IMR-90 (cell line): ENCODE results near the gene ADAMTS12. TPM values are rescaled to one million over a fixed set of nuclear protein-coding genes. Genes with fewer than 3 reads are reported as not detected.

Source experiments
- ATAC-seq: fragments of 200-7000 bp; cut with Tn5 transposase; 2 replicates; pipeline ENCODE4 v1.9.1; 2020; ENCODE audit warnings: low read depth, mild to moderate bottlenecking, moderate library complexity
- BruUV-seq: library from RNA; stranded (reverse); fragments of 400-500 nt; replicated peaks from 2 replicates; lab custom pipeline; 2021; lab: Mats Ljungman, UMichigan
- CTCF ChIA-PET: fragments of 300-600 bp; formaldehyde crosslinking; extraction: SDS; loops from one replicate; lab custom pipeline; 2021; ENCODE audit warnings: antibody characterized with exemption; lab: Yijun Ruan, JAX
- POLR2A ChIA-PET: fragments of 300-600 bp; sonication (Branson Sonifier 250); formaldehyde crosslinking; loops from one replicate; lab custom pipeline; 2022; ENCODE audit warnings: antibody characterized with exemption; ENCODE audit not compliant: unreplicated experiment; lab: Charles Lee
- DNase-seq: peaks from one replicate; pipeline ENCODE4 v3.0.0; 2013
- H2AFZ ChIP-seq: replicated peaks from 2 replicates; pipeline ENCODE3; 2013; ENCODE audit warnings: low read length, mild to moderate bottlenecking; ENCODE audit not compliant: poor library complexity
- H2AK5ac ChIP-seq: 2 replicates; pipeline ENCODE4 v1.6.1; 2013; ENCODE audit warnings: low read depth, low read length, inconsistent platforms
- H2AK9ac ChIP-seq: replicated peaks from 2 replicates; pipeline ENCODE3; 2013; ENCODE audit warnings: mild to moderate bottlenecking, low read depth, low read length, moderate library complexity; ENCODE audit not compliant: poor library complexity
- H2BK120ac ChIP-seq: 2 replicates; pipeline ENCODE4 v1.6.1; 2013; ENCODE audit warnings: low read depth, low read length, inconsistent platforms
- H2BK15ac ChIP-seq: 3 replicates; pipeline ENCODE4 v1.6.1; 2013; ENCODE audit warnings: low read depth, low read length, inconsistent platforms
- H2BK20ac ChIP-seq: 2 replicates; pipeline ENCODE4 v1.6.1; 2013; ENCODE audit warnings: low read depth, mild to moderate bottlenecking, inconsistent platforms, low read length, moderate library complexity
- H2BK5ac ChIP-seq: 2 replicates; pipeline ENCODE4 v1.6.1; 2013; ENCODE audit warnings: mild to moderate bottlenecking, low read depth, low read length, inconsistent platforms; ENCODE audit not compliant: poor library complexity, severe bottlenecking
- H3K14ac ChIP-seq: replicated peaks from 2 replicates; pipeline ENCODE4 v1.6.1; 2013; ENCODE audit warnings: low read depth, low read length, inconsistent platforms
- H3K18ac ChIP-seq: 2 replicates; pipeline ENCODE4 v1.6.1; 2013; ENCODE audit warnings: low read depth, low read length, control low read depth
- H3K23ac ChIP-seq: 2 replicates; pipeline ENCODE4 v1.6.1; 2013; ENCODE audit warnings: low read depth, low read length, inconsistent platforms
- H3K27ac ChIP-seq: 2 replicates; pipeline ENCODE4 v1.5.1; 2013; ENCODE audit warnings: mild to moderate bottlenecking, control low read depth, low read length; ENCODE audit not compliant: insufficient read depth
- H3K27me3 ChIP-seq: 2 replicates; pipeline ENCODE4 v1.6.1; 2013; ENCODE audit warnings: low read length; ENCODE audit not compliant: control insufficient read depth, insufficient read depth
- H3K36me3 ChIP-seq: 2 replicates; pipeline ENCODE4 v1.6.1; 2013; ENCODE audit warnings: low read length, mixed read lengths; ENCODE audit not compliant: control insufficient read depth, insufficient read depth
- H3K4ac ChIP-seq: 2 replicates; pipeline ENCODE4 v1.6.1; 2013; ENCODE audit warnings: low read depth, low read length, inconsistent platforms
- H3K4me1 ChIP-seq: 2 replicates; pipeline ENCODE4 v1.6.1; 2013; ENCODE audit warnings: low read length, mixed read lengths; ENCODE audit not compliant: control insufficient read depth, insufficient read depth
- H3K4me2 ChIP-seq: 2 replicates; pipeline ENCODE4 v1.6.1; 2013; ENCODE audit warnings: low read depth, mild to moderate bottlenecking, control low read depth, low read length, moderate library complexity
- H3K4me3 ChIP-seq: 2 replicates; pipeline ENCODE4 v1.5.1; 2013; ENCODE audit warnings: low read depth, mild to moderate bottlenecking, control low read depth, low read length, moderate library complexity; ENCODE audit not compliant: insufficient read depth
- H3K56ac ChIP-seq: 2 replicates; pipeline ENCODE4 v1.6.1; 2013; ENCODE audit warnings: low read length, inconsistent platforms; ENCODE audit not compliant: insufficient read depth; ENCODE audit errors: extremely low read depth
- H3K79me1 ChIP-seq, 2 experiments: 2 replicates each; pipeline ENCODE4 v1.6.1; 2013; ENCODE audit warnings: low read length in 2 of 2, inconsistent platforms in 1 of 2, low read depth in 1 of 2
- H3K9ac ChIP-seq: 2 replicates; pipeline ENCODE4 v1.6.1; 2013; ENCODE audit warnings: low read depth, low read length, control low read depth
- H3K9me1 ChIP-seq: 2 replicates; pipeline ENCODE4 v1.6.1; 2013; ENCODE audit warnings: low read length, inconsistent platforms; ENCODE audit not compliant: insufficient read depth
- H3K9me3 ChIP-seq: 2 replicates; pipeline ENCODE4 v1.6.1; 2013; ENCODE audit warnings: low read length; ENCODE audit not compliant: control insufficient read depth, insufficient read depth
- H4K20me1 ChIP-seq: 2 replicates; pipeline ENCODE4 v1.6.1; 2013; ENCODE audit warnings: low read length, inconsistent platforms; ENCODE audit not compliant: insufficient read depth
- H4K5ac ChIP-seq: 2 replicates; pipeline ENCODE4 v1.6.1; 2013; ENCODE audit warnings: mild to moderate bottlenecking, low read depth, low read length, control low read depth
- H4K8ac ChIP-seq, 2 experiments: 2 replicates each; pipeline ENCODE4 v1.6.1; 2013; ENCODE audit warnings: low read depth in 2 of 2, low read length in 2 of 2, control low read depth in 1 of 2, inconsistent platforms in 1 of 2
- H4K91ac ChIP-seq: 2 replicates; pipeline ENCODE4 v1.6.1; 2013; ENCODE audit warnings: low read depth, low read length, inconsistent platforms; ENCODE audit not compliant: insufficient read depth
- CEBPB ChIP-seq: IDR thresholded peaks from 2 replicates; pipeline ENCODE4 v1.6.1; 2012; ENCODE audit warnings: low read depth, low read length, improper control_type of control experiment
- CHD1 ChIP-seq: IDR thresholded peaks from 2 replicates; pipeline ENCODE4 v1.6.1; 2012; ENCODE audit warnings: low read depth, low read length, improper control_type of control experiment
- FOS ChIP-seq: fragments of 150-350 bp; IDR thresholded peaks from 2 replicates; pipeline ENCODE4 v1.6.1; 2016; ENCODE audit warnings: low read depth, low read length
- MAFK ChIP-seq: IDR thresholded peaks from 2 replicates; pipeline ENCODE4 v1.6.1; 2012; ENCODE audit warnings: low read depth, low read length, improper control_type of control experiment
- MAZ ChIP-seq: IDR thresholded peaks from 2 replicates; pipeline ENCODE4 v1.6.1; 2012; ENCODE audit warnings: low read depth, mild to moderate bottlenecking, low read length, improper control_type of control experiment, moderate library complexity, borderline replicate concordance
- MXI1 ChIP-seq: IDR thresholded peaks from 2 replicates; pipeline ENCODE4 v1.6.1; 2012; ENCODE audit warnings: low read depth, mild to moderate bottlenecking, low read length, moderate library complexity, borderline replicate concordance
- POLR2A ChIP-seq: IDR thresholded peaks from 2 replicates; pipeline ENCODE4 v1.6.1; 2012; ENCODE audit warnings: mild to moderate bottlenecking, low read depth, low read length
- RAD21 ChIP-seq: IDR thresholded peaks from 2 replicates; pipeline ENCODE4 v1.6.1; 2012; ENCODE audit warnings: low read length, improper control_type of control experiment
- RCOR1 ChIP-seq: IDR thresholded peaks from 2 replicates; pipeline ENCODE4 v1.6.1; 2012; ENCODE audit warnings: mild to moderate bottlenecking, low read length, improper control_type of control experiment; ENCODE audit not compliant: insufficient replicate concordance
- WGBS, 2 experiments: methylation state at CpG; one replicate each; pipeline versions ENCODE4 v1.1.5 to v1.1.7; 2013; ENCODE audit warnings: missing lambda C conversion rate in 2 of 2; ENCODE audit not compliant: insufficient read length in 1 of 2; ENCODE audit errors: extremely low coverage in 2 of 2; 5-methylcytosine and 5-hydroxymethylcytosine counted together
- dilution Hi-C: fragments of 300-500 bp; cut with HindIII; formaldehyde crosslinking; loops from one replicate; pipeline ENCODE4 v1.14.3; 2018; ENCODE audit warnings: low sequenced_read_pairs; ENCODE audit not compliant: unreplicated experiment
- in situ Hi-C: fragments of 300-500 bp; cut with MboI; formaldehyde crosslinking; loops from 3 replicates; pipeline ENCODE4 v1.14.3; 2019; ENCODE audit warnings: low sequenced_read_pairs, inconsistent platforms, mixed read lengths
- intact Hi-C: fragments of 100-400 bp; cut with micrococcal nuclease; formaldehyde crosslinking; loops from 2 replicates; pipeline ENCODE4 v1.10.0; 2022
- polyA plus RNA-seq, 3 experiments: library from polyadenylated mRNA; depleted of rRNA; stranded (reverse); fragments of >200 nt; gene quantifications; 2 replicates each; pipeline ENCODE4 v1.2.3, GENCODE V29; 2012; ENCODE audit warnings: low replicate concordance in 1 of 3
- total RNA-seq: library from RNA; depleted of rRNA; stranded (reverse); fragments of >200 nt; gene quantifications from 2 replicates; pipeline ENCODE4 v1.2.3, GENCODE V29; 2012
- TF ChIP-seq, protein P1 (sequence below): conservative IDR thresholded peaks from 2 replicates; pipeline ENCODE4 v1.5.1; 2012; ENCODE audit warnings: mild to moderate bottlenecking, low read depth, low read length, improper control_type of control experiment
- TF ChIP-seq, protein P2 (sequence below): fragments of 150-350 bp; IDR thresholded peaks from 2 replicates; pipeline ENCODE4 v1.6.1; 2017; ENCODE audit warnings: mild to moderate bottlenecking, antibody characterized with exemption, low read length, low read depth
- TF ChIP-seq, protein P3 (sequence below): fragments of 150-350 bp; IDR thresholded peaks from 2 replicates; pipeline ENCODE4 v1.6.1; 2016; ENCODE audit warnings: low read depth, mild to moderate bottlenecking, low read length, moderate library complexity, borderline replicate concordance

Gene ADAMTS12
- total and polyA plus RNA-seq, 2 of the 4 experiments (the other 2 are of a cell fraction), result 27.3 to 51.3 TPM

DNA sequence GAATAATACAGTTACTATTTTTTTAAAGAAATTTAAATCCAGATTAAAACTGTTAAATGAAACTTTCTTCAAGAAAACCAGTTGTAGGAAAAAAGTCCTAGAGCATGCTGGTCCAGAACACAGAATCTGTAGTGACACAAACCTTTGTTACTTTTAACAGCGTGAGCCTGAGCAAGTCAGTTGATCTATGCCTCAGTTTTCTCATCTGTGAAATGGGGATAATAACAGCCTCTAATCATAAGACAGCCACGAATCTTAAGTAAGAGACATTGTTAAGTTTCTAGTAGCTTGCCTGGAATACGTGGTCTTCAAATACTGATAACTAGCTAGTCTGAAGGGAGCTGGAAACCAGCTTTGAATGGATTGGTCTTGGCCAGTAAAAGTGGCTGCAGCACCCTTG, 158.6 kb downstream of the ADAMTS12 start:
- Histone ChIP-seq H2BK5ac (no peak overlapping the region), H3K18ac (no peak overlapping the region), H3K9me1 (peaks cover 26% of the 10 kb centered on the region), H4K8ac (no peak overlapping the region; a peak in 1 of 4 replicates), H3K4ac (no peak overlapping the region), H3K27me3 (no peaks in the 10 kb centered on the region), H3K56ac (no peak overlapping the region), H2BK15ac (0 out of 3 replicates have a peak overlapping the region, but pooled peaks have one; percentile 4), H3K36me3 (0 out of 2 replicates have a peak, but pooled peaks cover 1% of the 10 kb centered on the region), H2BK20ac (no peak overlapping the region), H3K27ac (no peak overlapping the region), H3K9ac (no peak overlapping the region), H2BK120ac (no peak overlapping the region), H3K23ac (no peak overlapping the region), H3K4me3 (no peak overlapping the region), H3K9me3 (no peaks in the 10 kb centered on the region), H4K5ac (no peak overlapping the region), H3K4me2 (no peak overlapping the region), H3K4me1 (peaks cover 13% of the 10 kb centered on the region), H3K14ac (0 out of 2 replicates have a peak overlapping the region, but pooled peaks have one; percentile 28), H2AFZ (no peak overlapping the region), H3K79me1 (peaks cover 0 to 28% of the 10 kb centered on the region in 2 experiments; a peak in 2 of 4 replicates), H2AK5ac (peak overlapping the region; percentile 3), H4K91ac (no peak overlapping the region; the same call in 1 of the 2 replicates), H4K20me1 (peaks cover 5% of the 10 kb centered on the region; the same call in 1 of the 2 replicates), H2AK9ac (no peak overlapping the region)
- ATAC-seq (no peak), DNase-seq (no peak)
- in situ Hi-C loops, result no loop called here
- CTCF ChIA-PET, result no interaction called here
- TF ChIP-seq, protein P1, sequence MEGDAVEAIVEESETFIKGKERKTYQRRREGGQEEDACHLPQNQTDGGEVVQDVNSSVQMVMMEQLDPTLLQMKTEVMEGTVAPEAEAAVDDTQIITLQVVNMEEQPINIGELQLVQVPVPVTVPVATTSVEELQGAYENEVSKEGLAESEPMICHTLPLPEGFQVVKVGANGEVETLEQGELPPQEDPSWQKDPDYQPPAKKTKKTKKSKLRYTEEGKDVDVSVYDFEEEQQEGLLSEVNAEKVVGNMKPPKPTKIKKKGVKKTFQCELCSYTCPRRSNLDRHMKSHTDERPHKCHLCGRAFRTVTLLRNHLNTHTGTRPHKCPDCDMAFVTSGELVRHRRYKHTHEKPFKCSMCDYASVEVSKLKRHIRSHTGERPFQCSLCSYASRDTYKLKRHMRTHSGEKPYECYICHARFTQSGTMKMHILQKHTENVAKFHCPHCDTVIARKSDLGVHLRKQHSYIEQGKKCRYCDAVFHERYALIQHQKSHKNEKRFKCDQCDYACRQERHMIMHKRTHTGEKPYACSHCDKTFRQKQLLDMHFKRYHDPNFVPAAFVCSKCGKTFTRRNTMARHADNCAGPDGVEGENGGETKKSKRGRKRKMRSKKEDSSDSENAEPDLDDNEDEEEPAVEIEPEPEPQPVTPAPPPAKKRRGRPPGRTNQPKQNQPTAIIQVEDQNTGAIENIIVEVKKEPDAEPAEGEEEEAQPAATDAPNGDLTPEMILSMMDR, result no peak
- TF ChIP-seq, protein P2, sequence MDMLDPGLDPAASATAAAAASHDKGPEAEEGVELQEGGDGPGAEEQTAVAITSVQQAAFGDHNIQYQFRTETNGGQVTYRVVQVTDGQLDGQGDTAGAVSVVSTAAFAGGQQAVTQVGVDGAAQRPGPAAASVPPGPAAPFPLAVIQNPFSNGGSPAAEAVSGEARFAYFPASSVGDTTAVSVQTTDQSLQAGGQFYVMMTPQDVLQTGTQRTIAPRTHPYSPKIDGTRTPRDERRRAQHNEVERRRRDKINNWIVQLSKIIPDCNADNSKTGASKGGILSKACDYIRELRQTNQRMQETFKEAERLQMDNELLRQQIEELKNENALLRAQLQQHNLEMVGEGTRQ, result no peak
- TF ChIP-seq MXI1 (no peak), POLR2A (no peak), RCOR1 (no peak), RAD21 (no peak), CHD1 (no peak), MAFK (no peak), FOS (no peak), MAZ (no peak), CEBPB (no peak)
- TF ChIP-seq, protein P3, sequence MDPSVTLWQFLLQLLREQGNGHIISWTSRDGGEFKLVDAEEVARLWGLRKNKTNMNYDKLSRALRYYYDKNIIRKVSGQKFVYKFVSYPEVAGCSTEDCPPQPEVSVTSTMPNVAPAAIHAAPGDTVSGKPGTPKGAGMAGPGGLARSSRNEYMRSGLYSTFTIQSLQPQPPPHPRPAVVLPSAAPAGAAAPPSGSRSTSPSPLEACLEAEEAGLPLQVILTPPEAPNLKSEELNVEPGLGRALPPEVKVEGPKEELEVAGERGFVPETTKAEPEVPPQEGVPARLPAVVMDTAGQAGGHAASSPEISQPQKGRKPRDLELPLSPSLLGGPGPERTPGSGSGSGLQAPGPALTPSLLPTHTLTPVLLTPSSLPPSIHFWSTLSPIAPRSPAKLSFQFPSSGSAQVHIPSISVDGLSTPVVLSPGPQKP, result no peak
- WGBS, 2 experiments, result no CpG with 5 or more reads among the region's 3 CpGs
- intact Hi-C loops, result no loop called here
- POLR2A ChIA-PET, result no interaction called here
- dilution Hi-C loops, result no loop called here
- no TSS peak for BruUV-seq
